HEK293T (cell line): ENCODE data around the gene MARK2.

ENCODE experiments used
- CTCF ChIA-PET: fragments of 350-600 bp; formaldehyde crosslinking; extraction: SDS; loops from one replicate; lab custom pipeline; 2021; ENCODE audit warnings: antibody characterized with exemption, inconsistent platforms; lab: Yijun Ruan, JAX
- POLR2A ChIA-PET: fragments of 350-600 bp; formaldehyde crosslinking; extraction: SDS; loops from one replicate; lab custom pipeline; 2020; ENCODE audit warnings: antibody characterized with exemption, inconsistent platforms; lab: Yijun Ruan, JAX
- DNase-seq: peaks from one replicate; pipeline ENCODE4 v3.0.0; 2012; ENCODE audit warnings: mixed read lengths; ENCODE audit errors: extremely low spot score
- ARNT ChIP-seq: fragments of 450-650 bp; IDR thresholded peaks from 2 replicates; pipeline ENCODE4 v1.6.1; 2017; ENCODE audit warnings: mild to moderate bottlenecking
- BHLHE40 ChIP-seq: fragments of 450-650 bp; IDR thresholded peaks from 2 replicates; pipeline ENCODE4 v1.6.1; 2016; ENCODE audit warnings: mild to moderate bottlenecking, moderate library complexity, borderline replicate concordance
- CTBP1 ChIP-seq: fragments of 450-650 bp; IDR thresholded peaks from 2 replicates; pipeline ENCODE4 v1.6.1; 2016; ENCODE audit warnings: borderline replicate concordance
- ELF4 ChIP-seq: fragments of 450-650 bp; IDR thresholded peaks from 2 replicates; pipeline ENCODE4 v1.6.1; 2017; ENCODE audit warnings: antibody characterized with exemption
- FOXA1 ChIP-seq: fragments of 450-650 bp; IDR thresholded peaks from 2 replicates; pipeline ENCODE4 v1.6.1; 2016; ENCODE audit warnings: mild to moderate bottlenecking
- FOXK2 ChIP-seq: fragments of 450-650 bp; IDR thresholded peaks from 2 replicates; pipeline ENCODE4 v1.6.1; 2016; ENCODE audit warnings: mild to moderate bottlenecking
- FOXM1 ChIP-seq: fragments of 450-650 bp; IDR thresholded peaks from 2 replicates; pipeline ENCODE4 v1.6.1; 2017; ENCODE audit warnings: mild to moderate bottlenecking, borderline replicate concordance
- HDGF ChIP-seq: fragments of 450-650 bp; IDR thresholded peaks from 2 replicates; pipeline ENCODE4 v1.6.1; 2017; ENCODE audit warnings: antibody characterized with exemption, borderline replicate concordance
- L3MBTL2 ChIP-seq: fragments of 450-650 bp; conservative IDR thresholded peaks from 2 replicates; pipeline ENCODE4 v1.6.1; 2016; ENCODE audit warnings: mild to moderate bottlenecking
- LEF1 ChIP-seq: fragments of 450-650 bp; IDR thresholded peaks from 2 replicates; pipeline ENCODE4 v1.6.1; 2017; ENCODE audit warnings: mild to moderate bottlenecking, borderline replicate concordance
- NFRKB ChIP-seq: fragments of 450-650 bp; IDR thresholded peaks from 2 replicates; pipeline ENCODE4 v1.6.1; 2016; ENCODE audit warnings: mild to moderate bottlenecking, moderate library complexity
- PKNOX1 ChIP-seq: fragments of 450-650 bp; IDR thresholded peaks from 2 replicates; pipeline ENCODE4 v1.6.1; 2016
- SP1 ChIP-seq: fragments of 450-650 bp; IDR thresholded peaks from 2 replicates; pipeline ENCODE4 v1.6.1; 2017
- SUZ12 ChIP-seq: fragments of 450-650 bp; IDR thresholded peaks from 2 replicates; pipeline ENCODE4 v1.6.1; 2016; ENCODE audit warnings: mild to moderate bottlenecking
- TARDBP ChIP-seq: fragments of 450-650 bp; IDR thresholded peaks from 2 replicates; pipeline ENCODE4 v1.6.1; 2016
- ZNF384 ChIP-seq: fragments of 450-650 bp; IDR thresholded peaks from 2 replicates; pipeline ENCODE4 v1.6.1; 2016

Gene MARK2

DNA sequence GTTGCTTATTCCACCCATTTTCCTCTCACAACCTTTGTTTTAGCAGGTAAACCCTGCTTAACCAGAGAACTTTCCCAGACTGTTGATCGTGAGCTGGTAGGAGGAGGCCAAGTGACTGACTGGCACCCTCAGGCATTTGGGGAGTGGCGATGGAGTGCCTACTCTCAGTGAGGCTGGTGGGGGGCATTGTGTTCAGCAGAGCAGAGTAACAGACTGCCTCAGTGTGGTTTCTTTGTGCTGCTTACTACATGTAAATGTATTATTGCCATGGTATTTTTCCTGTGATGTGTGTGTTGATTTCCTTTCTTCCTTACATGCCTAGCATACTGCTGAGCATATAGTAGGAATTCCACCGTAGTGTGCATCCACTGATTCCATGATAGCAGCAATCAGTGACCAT is 2.6 kb downstream of the MARK2 start:
- DNase-seq: no peak
- CTCF ChIA-PET: no interaction called here
- POLR2A ChIA-PET: no interaction called here
- TF ChIP-seq SP1 (no peak), FOXA1 (no peak), FOXK2 (no peak), ZNF384 (no peak), LEF1 (no peak), CTBP1 (no peak), PKNOX1 (no peak), SUZ12 (no peak), NFRKB (no peak), L3MBTL2 (no peak)

DNA sequence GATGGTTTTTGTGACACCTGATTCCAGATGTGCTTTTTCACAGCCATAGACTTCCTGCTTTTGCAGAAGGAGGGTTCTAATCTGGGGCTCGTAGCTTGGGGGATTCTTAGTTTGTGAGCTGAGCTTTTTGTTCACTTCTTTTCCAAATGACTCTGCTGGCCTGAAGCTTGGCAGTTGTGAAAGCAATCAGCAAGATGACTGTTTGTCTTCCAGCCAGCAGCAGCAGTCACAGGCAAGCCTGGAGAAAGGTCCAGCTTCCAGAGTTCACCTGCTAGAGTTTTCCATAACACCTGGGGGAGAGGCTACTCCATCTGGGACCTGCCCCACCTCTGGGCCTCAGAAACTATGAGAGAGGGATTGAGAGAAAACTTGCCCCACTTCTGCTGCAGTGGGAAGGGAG is 4.1 kb downstream of the MARK2 start:
- ChIA-PET POLR2A (no interaction called here), CTCF (interaction anchor here (0.7 kb wide), 1 partner anchor 383 kb away, joined by 4 read pairs; no protein-coding TSS in a partner anchor)
- no peak for TF ChIP-seq NFRKB
- TF ChIP-seq SP1: no peak
- no peak for TF ChIP-seq FOXA1
- DNase-seq: no peak

DNA sequence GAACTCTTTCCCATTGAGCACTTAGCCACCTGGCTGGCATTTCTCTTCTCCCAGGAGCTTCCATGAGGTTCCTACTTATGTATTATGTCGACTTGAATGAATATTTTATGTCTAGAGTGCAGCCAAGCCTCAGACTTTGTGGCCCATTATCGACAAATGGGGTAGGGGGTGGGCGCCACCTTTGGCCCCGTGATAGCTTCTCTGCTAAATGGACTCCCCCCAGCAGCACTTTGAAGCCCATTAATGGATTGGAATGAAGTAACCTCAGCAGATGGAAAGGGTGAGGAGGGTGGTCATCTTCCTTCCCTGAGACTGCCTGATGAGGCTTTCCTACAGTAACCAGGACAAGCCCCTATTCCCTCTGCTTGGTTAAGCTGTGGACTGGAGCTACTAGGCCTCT is 5.9 kb downstream of the MARK2 start:
- POLR2A ChIA-PET: no interaction called here
- CTCF ChIA-PET: interaction anchor here (0.6 kb wide), 1 partner anchor 16 kb away, joined by 3 read pairs; no protein-coding TSS in a partner anchor
- TF ChIP-seq ZNF384 (no peak), ARNT (no peak), FOXM1 (no peak), L3MBTL2 (no peak), FOXA1 (no peak), FOXK2 (no peak), HDGF (no peak)
- no peak for DNase-seq

DNA sequence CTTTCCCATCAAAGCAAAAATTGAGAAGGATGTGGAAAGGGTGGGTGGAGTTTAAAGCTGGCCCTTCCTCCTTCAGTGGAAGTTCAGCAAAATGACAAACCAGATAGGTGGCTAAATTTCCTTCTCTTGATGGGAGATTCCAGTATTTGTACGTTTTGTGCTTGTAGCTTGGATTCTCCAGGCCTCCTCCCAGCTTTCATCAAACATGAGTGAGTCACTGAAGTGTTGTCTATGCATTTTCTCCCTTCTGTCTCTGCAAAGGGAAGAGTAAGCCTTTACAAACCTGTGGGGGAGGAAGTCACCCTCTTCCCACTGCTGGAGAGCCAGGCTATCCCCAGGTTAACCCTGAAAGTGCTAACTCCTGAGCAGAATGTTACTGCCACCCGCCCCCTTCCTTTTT is 6.4 kb downstream of the MARK2 start:
- TF ChIP-seq ARNT (no peak), FOXK2 (no peak), TARDBP (no peak), FOXM1 (no peak), BHLHE40 (no peak), CTBP1 (no peak), ZNF384 (no peak), SUZ12 (no peak), L3MBTL2 (no peak), NFRKB (no peak), FOXA1 (no peak), PKNOX1 (no peak), ELF4 (no peak), SP1 (no peak)
- ChIA-PET POLR2A (no interaction called here), CTCF (interaction anchor here (0.6 kb wide), 1 partner anchor 15 kb away, joined by 3 read pairs; no protein-coding TSS in a partner anchor)
- no peak for DNase-seq

DNA sequence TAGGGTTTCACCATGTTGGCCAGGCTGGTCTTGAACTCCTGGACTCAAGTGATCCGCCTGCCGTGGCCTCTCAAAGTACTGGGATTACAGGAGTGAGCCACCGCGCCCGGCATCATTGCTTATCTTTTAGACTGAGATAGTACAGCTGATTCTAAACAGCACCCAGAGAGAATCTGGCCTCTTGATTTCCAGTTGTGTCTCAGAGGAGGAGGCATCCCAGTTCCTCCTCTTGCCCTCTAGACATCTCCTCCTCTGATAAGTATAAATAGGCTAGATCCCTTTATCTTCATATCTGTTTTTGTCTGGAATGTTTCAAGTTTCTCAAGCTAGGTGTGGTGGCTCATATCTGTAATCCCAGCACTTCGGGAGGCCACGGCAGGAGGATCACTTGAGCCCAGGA is 7.0 kb downstream of the MARK2 start:
- ChIA-PET CTCF (interaction anchor here (0.9 kb wide), 1 partner anchor 13 kb away, joined by 3 read pairs; no protein-coding TSS in a partner anchor), POLR2A (no interaction called here)
- DNase-seq: no peak
- TF ChIP-seq FOXM1 (no peak), PKNOX1 (no peak), L3MBTL2 (no peak), CTBP1 (no peak), ARNT (no peak), FOXA1 (no peak), ZNF384 (no peak), TARDBP (no peak), FOXK2 (no peak), BHLHE40 (no peak), SP1 (no peak), SUZ12 (no peak), ELF4 (no peak), NFRKB (no peak), LEF1 (no peak), HDGF (no peak)

DNA sequence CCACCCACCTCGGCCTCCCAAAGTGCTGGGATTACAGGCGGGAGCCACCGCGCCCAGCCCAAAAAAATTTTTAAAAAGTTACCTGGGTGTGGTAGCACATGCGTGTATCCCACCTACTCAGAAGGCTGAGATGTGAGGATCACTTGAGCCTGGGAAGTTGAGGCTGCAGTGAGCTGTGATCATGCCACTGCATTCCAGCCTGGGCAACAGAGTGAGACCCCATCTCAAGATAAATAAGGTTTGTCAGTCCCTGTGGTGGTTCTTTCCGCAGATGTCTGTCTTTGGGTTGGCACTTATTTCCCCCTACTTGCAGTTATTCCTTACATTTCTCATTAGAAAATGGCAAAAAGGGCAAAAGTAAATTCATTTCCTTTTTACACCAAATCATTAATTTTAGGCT is 8.0 kb downstream of the MARK2 start:
- TF ChIP-seq ARNT: no peak
- TF ChIP-seq SP1: no peak
- no peak for TF ChIP-seq FOXA1
- TF ChIP-seq PKNOX1: no peak
- no peak for TF ChIP-seq ZNF384
- POLR2A ChIA-PET: interaction anchor here (2.0 kb wide), 1 partner anchor 7 kb away, joined by 5 read pairs; no protein-coding TSS in a partner anchor
- CTCF ChIA-PET: interaction anchor here (1.0 kb wide), 1 partner anchor 10 kb away, joined by 3 read pairs; no protein-coding TSS in a partner anchor
- DNase-seq: no peak
